Tibial artery (tissue), 4 donors: Measurements from ENCODE around the gene CFAP221.
A peak's percentile ranks its signal among the peaks of the same experiment; 100 is the strongest.

Source experiments
- DNase-seq, 2 donors: peaks; one replicate each; pipeline ENCODE4 v3.0.0-alpha.2; 2019
- H3K27ac ChIP-seq, 2 donors: fragments of 200-600 bp; sonication (generic) in 1 of 2; 1 replicate in 1 of 2; 2 replicates in 1 of 2; pipeline ENCODE4 v1.5.1; 2018 to 2019; ENCODE audit warnings: mild to moderate bottlenecking in 1 of 2
- H3K27me3 ChIP-seq, 2 donors: fragments of 200-600 bp; sonication (generic) in 1 of 2; one replicate each; pipeline versions ENCODE4 v1.5.1 to v1.6.0; 2016 to 2019
- H3K36me3 ChIP-seq, 3 donors: fragments of 200-600 bp; sonication (generic) in 2 of 3; one replicate each; pipeline ENCODE4 v1.5.1; 2016 to 2019; ENCODE audit warnings: mild to moderate bottlenecking in 2 of 3
- H3K4me1 ChIP-seq, 4 donors: fragments of 200-600 bp; sonication (generic) in 2 of 4; 1 replicate in 3 of 4; 2 replicates in 1 of 4; pipeline ENCODE4 v1.5.1; 2016 to 2019
- H3K4me3 ChIP-seq, 2 donors: fragments of 200-600 bp; sonication (generic) in 1 of 2; 1 replicate in 1 of 2; 2 replicates in 1 of 2; pipeline ENCODE4 v1.5.1; 2018 to 2019; ENCODE audit warnings: mild to moderate bottlenecking in 2 of 2
- H3K9me3 ChIP-seq, 3 donors: fragments of 200-600 bp; sonication (generic) in 1 of 3; one replicate each; pipeline ENCODE4 v1.5.1; 2016 to 2019
- intact Hi-C: fragments of 100-400 bp; cut with DNase I; formaldehyde crosslinking; loops from one replicate; pipeline ENCODE4 v1.15.0; 2023; ENCODE audit warnings: low total_unique reads
- TF ChIP-seq, protein P1 (sequence below), 2 experiments: fragments of 200-600 bp in 1 of 2; fragments of 450-650 bp in 1 of 2; IDR thresholded peaks; one replicate each; pipeline ENCODE4 v1.5.1; 2017 to 2019; ENCODE audit warnings: antibody characterized with exemption in 2 of 2, mild to moderate bottlenecking in 1 of 2, moderate library complexity in 1 of 2

CFAP221 gene

DNA sequence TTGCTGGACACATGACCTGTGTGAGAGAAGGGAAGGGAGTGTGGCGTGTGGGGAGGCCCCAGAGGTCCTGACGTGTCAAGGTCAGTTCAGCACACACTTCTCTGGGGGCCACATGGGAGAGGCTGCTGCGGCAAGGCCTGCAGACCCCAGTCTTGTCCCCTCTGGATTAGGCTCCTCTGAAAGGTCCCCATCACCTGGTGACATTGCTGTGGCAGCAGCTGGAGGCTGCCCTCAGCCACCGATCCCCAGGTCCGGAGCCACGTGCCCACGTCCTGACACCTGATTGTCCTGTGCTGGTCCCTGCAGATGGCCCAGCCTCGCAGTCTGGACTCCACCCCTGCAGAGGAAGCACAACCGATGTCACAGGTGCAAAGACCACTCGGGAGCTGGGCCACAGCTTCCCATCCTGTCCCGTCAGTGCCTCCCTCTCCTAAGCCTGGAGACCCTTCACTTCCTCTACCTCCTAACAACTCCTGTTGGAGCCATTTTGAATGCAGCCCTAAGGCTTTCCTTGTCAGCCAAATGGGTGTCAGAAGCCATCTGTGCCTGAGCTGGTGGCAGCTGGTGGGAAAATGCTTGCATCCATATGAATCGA, 147.5 kb downstream of the CFAP221 start:
- peak in 1 of 2 donors; percentile 57 for DNase-seq
- peaks cover 0 to 6% (median 0%) of the 10 kb centered on the region in 4 donors for H3K4me1 ChIP-seq
- intact Hi-C loops, result no loop called here
- no peaks in the 10 kb centered on the region for H3K9me3 ChIP-seq
- no peak overlapping the region for H3K27ac ChIP-seq
- H3K27me3 ChIP-seq, result peaks cover 0 to 6% of the 10 kb centered on the region in 2 donors
- no peak overlapping the region for H3K4me3 ChIP-seq
- TF ChIP-seq, protein P1, sequence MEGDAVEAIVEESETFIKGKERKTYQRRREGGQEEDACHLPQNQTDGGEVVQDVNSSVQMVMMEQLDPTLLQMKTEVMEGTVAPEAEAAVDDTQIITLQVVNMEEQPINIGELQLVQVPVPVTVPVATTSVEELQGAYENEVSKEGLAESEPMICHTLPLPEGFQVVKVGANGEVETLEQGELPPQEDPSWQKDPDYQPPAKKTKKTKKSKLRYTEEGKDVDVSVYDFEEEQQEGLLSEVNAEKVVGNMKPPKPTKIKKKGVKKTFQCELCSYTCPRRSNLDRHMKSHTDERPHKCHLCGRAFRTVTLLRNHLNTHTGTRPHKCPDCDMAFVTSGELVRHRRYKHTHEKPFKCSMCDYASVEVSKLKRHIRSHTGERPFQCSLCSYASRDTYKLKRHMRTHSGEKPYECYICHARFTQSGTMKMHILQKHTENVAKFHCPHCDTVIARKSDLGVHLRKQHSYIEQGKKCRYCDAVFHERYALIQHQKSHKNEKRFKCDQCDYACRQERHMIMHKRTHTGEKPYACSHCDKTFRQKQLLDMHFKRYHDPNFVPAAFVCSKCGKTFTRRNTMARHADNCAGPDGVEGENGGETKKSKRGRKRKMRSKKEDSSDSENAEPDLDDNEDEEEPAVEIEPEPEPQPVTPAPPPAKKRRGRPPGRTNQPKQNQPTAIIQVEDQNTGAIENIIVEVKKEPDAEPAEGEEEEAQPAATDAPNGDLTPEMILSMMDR (IDR thresholded peaks at IDR 0.05), result no peak
- H3K36me3 ChIP-seq, result peaks cover 15 to 32% (median 23%) of the 10 kb centered on the region in 3 donors

DNA sequence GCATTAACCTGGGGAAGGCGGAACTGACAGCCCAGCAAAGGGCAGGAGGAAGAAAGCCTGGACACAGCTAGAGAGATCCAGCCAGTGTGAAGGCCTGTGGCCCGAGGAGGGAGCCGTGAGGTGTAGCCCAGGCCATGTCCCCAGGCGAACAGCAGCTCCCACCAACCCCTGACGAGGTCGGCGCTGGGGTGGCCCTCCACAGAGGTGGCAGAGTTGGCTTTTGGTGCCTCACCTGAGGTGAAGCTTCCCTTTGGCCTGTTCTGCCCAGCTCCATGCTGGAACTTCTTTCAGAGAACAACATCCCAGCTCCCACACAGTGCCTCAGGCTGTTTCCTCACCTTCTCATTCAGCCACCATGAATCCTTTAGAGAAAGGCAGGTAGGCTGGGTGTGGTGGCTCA, 148.1 kb downstream of the CFAP221 start:
- H3K27me3 ChIP-seq, result peaks cover 0 to 6% of the 10 kb centered on the region in 2 donors
- peaks cover 10 to 27% (median 18%) of the 10 kb centered on the region in 3 donors for H3K36me3 ChIP-seq
- TF ChIP-seq, protein P1 (IDR thresholded peaks at IDR 0.05), result no peak
- H3K4me3 ChIP-seq, result no peak overlapping the region
- intact Hi-C loops, result no loop called here
- H3K9me3 ChIP-seq, result no peaks in the 10 kb centered on the region
- DNase-seq, result no peak
- H3K27ac ChIP-seq, result no peak overlapping the region
- H3K4me1 ChIP-seq, result peaks cover 0 to 6% (median 0%) of the 10 kb centered on the region in 4 donors

DNA sequence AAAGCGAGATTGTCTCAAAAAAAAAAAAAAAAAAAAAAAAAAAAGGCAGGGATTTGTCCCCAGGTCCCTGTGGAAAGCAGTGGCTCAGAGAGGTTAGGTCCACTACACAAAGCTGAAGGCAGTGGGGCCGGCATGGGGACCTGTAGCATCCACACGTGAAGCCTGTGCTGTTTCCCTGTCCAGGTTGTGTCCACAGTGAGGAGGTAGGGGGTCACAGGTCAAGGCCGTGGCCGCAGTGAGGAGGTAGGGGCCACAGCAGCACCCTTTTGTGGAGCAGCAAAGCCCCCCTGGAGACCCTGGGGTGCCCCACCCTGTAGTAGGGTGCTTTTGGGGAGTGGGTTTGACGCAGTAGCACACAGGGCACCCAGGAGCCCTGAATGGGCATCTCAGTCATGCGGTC, 148.7 kb downstream of the CFAP221 start:
- Histone ChIP-seq H3K9me3 (no peaks in the 10 kb centered on the region), H3K36me3 (peaks cover 10 to 21% (median 12%) of the 10 kb centered on the region in 3 donors), H3K4me1 (peaks cover 0 to 6% (median 0%) of the 10 kb centered on the region in 4 donors), H3K27ac (no peak overlapping the region), H3K27me3 (peaks cover 0 to 6% of the 10 kb centered on the region in 2 donors), H3K4me3 (no peak overlapping the region)
- intact Hi-C loops, result no loop called here
- TF ChIP-seq, protein P1 (IDR thresholded peaks at IDR 0.05), result no peak
- no peak for DNase-seq

DNA sequence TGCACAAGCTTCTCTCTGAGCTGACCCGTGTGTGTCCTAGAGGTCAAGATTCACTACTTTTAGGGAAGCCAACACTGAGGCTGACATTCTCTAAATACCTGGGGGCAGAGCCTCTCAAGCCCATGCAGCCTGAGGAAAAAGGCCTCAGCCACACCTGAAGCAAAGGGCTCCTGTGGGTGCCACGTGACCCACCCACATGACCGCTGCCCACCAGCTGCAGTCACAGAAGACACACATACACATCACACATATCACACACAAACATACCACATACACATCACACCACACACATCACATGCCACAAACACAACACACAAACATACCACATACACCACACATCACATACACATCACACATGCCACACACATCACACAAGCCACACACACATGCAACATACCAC, 149.3 kb downstream of the CFAP221 start:
- peaks cover 0 to 6% (median 0%) of the 10 kb centered on the region in 4 donors for H3K4me1 ChIP-seq
- peaks cover 7 to 15% (median 7%) of the 10 kb centered on the region in 3 donors for H3K36me3 ChIP-seq
- no peak for DNase-seq
- no peaks in the 10 kb centered on the region for H3K9me3 ChIP-seq
- intact Hi-C loops, result no loop called here
- H3K4me3 ChIP-seq, result no peak overlapping the region
- peaks cover 0 to 6% of the 10 kb centered on the region in 2 donors for H3K27me3 ChIP-seq
- TF ChIP-seq, protein P1 (IDR thresholded peaks at IDR 0.05), result no peak
- no peak overlapping the region for H3K27ac ChIP-seq

DNA sequence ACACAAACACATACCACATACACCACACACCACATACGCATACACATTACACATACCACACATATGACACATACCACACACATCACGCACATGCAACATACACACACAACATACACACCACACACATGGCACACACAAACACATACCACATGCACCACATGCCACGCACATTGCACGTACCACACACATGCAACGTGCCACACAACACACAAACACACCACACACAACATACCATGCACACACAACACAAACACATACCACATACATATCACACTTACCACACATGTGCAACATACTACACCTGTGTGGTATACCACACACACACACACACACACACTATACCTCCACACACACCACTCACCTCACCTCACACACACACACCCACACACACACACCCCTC, 149.7 kb downstream of the CFAP221 start:
- TF ChIP-seq, protein P1 (IDR thresholded peaks at IDR 0.05), result no peak
- H3K9me3 ChIP-seq, result no peaks in the 10 kb centered on the region
- intact Hi-C loops, result no loop called here
- peaks cover 0 to 6% of the 10 kb centered on the region in 2 donors for H3K27me3 ChIP-seq
- no peak overlapping the region for H3K27ac ChIP-seq
- H3K4me1 ChIP-seq, result peaks cover 0 to 6% (median 0%) of the 10 kb centered on the region in 4 donors
- DNase-seq, result no peak
- H3K4me3 ChIP-seq, result no peak overlapping the region
- H3K36me3 ChIP-seq, result peaks cover 3 to 11% (median 3%) of the 10 kb centered on the region in 3 donors
